Adrenal gland (tissue), 12 donors: ENCODE measurements around the gene GPS1. TPM values are rescaled to one million over a fixed set of nuclear protein-coding genes. Genes with fewer than 3 reads are reported as not detected.

Experiments used
- DNase-seq, 7 donors: peaks; one replicate each; pipeline ENCODE4 v3.0.0-alpha.2; 2019 to 2020
- H3K27ac ChIP-seq, 5 donors: fragments of 200-600 bp; sonication (generic) in 4 of 5; 1 replicate in 3 of 5; 2 replicates in 2 of 5; pipeline versions ENCODE4 v1.5.1 to v1.8.0; 2016 to 2020; ENCODE audit warnings: mild to moderate bottlenecking in 1 of 5
- H3K27me3 ChIP-seq: fragments of 200-600 bp; 2 replicates; pipeline ENCODE4 v1.8.0; 2021
- H3K36me3 ChIP-seq, 2 donors: fragments of 200-600 bp; replicated peaks in 1 of 2; 1 replicate in 1 of 2; 2 replicates in 1 of 2; pipeline versions ENCODE4 v1.5.1 to v1.8.0; 2018 to 2022
- H3K4me1 ChIP-seq, 2 donors: fragments of 200-600 bp; replicated peaks in 1 of 2; 1 replicate in 1 of 2; 2 replicates in 1 of 2; pipeline versions ENCODE4 v1.5.1 to v1.8.0; 2018 to 2021
- H3K4me3 ChIP-seq, 4 donors: fragments of 200-600 bp; sonication (generic) in 3 of 4; one replicate each; pipeline ENCODE4 v1.5.1; 2016 to 2018
- H3K9me3 ChIP-seq, 3 donors: fragments of 200-600 bp; sonication (generic) in 1 of 3; replicated peaks in 1 of 3; 1 replicate in 2 of 3; 2 replicates in 1 of 3; pipeline versions ENCODE4 v1.5.1 to v1.8.0; 2016 to 2021
- POLR2A ChIP-seq, 2 donors: fragments of 450-650 bp; IDR thresholded peaks; one replicate each; pipeline ENCODE4 v1.6.1; 2017; ENCODE audit warnings: antibody characterized with exemption in 2 of 2, mild to moderate bottlenecking in 2 of 2, moderate library complexity in 1 of 2
- WGBS, 4 donors: extraction: QIAGEN DNeasy Blood & Tissue Kit in 2 of 4; methylation state at CpG; one replicate each; pipeline versions ENCODE4 v1.1.5 to v1.1.7; 2013 to 2017; 5-methylcytosine and 5-hydroxymethylcytosine counted together
- intact Hi-C, 2 donors: fragments of 100-400 bp; cut with DNase I; formaldehyde crosslinking; loops; one replicate each; pipeline versions ENCODE4 v1.14.1 to v1.15.0; 2022 to 2023
- polyA plus RNA-seq, 3 donors: library from polyadenylated mRNA; stranded (reverse); fragments of 200-250 nt in 2 of 3; fragments of 350-450 nt in 1 of 3; fragmentation: Illumina TruSeq in 1 of 3; extraction: RNeasy Lipid Tissue Mini Kit (QIAGEN cat#74804) in 1 of 3; gene quantifications; one replicate each; pipeline ENCODE4 v1.2.3, GENCODE V29; 2013 to 2014
- total RNA-seq, 9 donors: library from RNA; depleted of rRNA in 4 of 9; stranded (reverse); fragments of >200 nt in 4 of 9; fragments of 120-200 nt in 1 of 9; fragmentation: NEBNext Ultra II Directional in 1 of 9; extraction: Animal tissue kit (Norgen Biotek cat#: 25700) in 1 of 9; gene quantifications; one replicate each; pipeline versions ENCODE4 v1.1.0 to v1.2.4, GENCODE V29; 2013 to 2023
- TF ChIP-seq, protein P1 (sequence below), 6 experiments: fragments of 450-650 bp in 4 of 6; fragments of 200-600 bp in 2 of 6; sonication (generic) in 1 of 6; IDR thresholded peaks; 1 replicate in 5 of 6; 2 replicates in 1 of 6; pipeline versions ENCODE4 v1.5.1 to v1.8.0; 2016 to 2021; ENCODE audit warnings: antibody characterized with exemption in 6 of 6, mild to moderate bottlenecking in 2 of 6, moderate library complexity in 1 of 6
- donor health status: healthy with polysubstance abuse.
- donor health status: Bipolar disorder and iron deficiency.
- donor health status: DM: yes; HTN: yes; CAD: no.
- donor health status: DM: no; HTN: no; CAD: no.
- donor health status: DM: no; HTN: no; CAD: no.
- donor health status: DM: yes; HTN: yes; CAD: no.

GPS1 gene
- total and polyA plus RNA-seq, 12 donors = 37.4 to 305 (median 113) TPM

DNA sequence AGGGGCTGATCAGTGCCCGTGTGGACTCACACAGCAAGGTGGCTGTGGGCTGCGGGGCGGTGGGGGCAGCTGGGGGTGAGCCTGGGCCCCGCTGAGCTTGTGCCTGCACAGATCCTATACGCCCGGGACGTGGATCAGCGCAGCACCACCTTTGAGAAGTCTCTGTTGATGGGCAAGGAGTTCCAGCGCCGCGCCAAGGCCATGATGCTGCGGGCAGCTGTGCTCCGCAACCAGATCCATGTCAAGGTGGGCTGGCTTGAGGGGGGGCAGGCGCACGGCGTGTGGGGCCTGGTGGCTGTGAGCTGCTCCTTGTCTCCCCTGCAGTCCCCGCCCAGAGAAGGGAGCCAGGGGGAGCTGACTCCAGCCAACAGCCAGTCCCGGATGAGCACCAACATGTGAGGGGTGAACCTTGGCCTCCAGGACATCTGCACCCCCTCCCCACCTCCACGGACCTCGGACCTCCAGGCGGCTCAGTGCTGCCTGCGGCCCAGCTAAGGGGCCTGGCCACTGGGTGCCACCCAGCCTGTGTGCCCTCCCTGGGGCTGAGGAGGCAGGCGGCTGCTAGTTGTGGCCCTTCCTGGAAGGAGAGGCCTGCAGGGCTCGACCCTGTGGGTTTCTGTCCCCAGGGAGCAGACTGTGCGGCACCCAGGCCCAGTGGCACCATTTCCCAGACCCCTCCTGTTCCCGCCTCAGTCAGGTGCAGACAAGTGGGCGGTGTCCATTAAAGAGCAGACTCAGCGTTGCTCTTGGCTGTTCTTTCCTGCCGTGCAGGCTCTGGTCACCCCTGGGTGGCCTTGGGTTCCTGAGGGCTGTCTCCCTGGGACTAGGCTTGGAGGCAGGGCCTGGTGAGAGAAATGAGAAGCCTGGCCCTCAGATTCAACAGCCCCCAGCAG is 5.3 kb downstream of the GPS1 start:
- intact Hi-C loops = no loop called here
- Histone ChIP-seq H3K27me3 (no peaks in the 10 kb centered on the region), H3K36me3 (peaks cover 0 to 85% of the 10 kb centered on the region in 2 donors), H3K9me3 (no peaks in the 10 kb centered on the region), H3K4me3 (no peak overlapping the region), H3K27ac (peak overlapping the region in 4 of 5 donors; percentile 20 to 64 (median 42)), H3K4me1 (peaks cover 20 to 28% of the 10 kb centered on the region in 2 donors)
- WGBS, 4 donors = 72 to 83% (median 75%) methylated on average over 10 to 29 of the region's 29 CpGs
- DNase-seq = peak; percentile 17 to 83 (median 72)
- no peak for TF ChIP-seq POLR2A (IDR thresholded peaks at IDR 0.05)
- TF ChIP-seq, protein P1, sequence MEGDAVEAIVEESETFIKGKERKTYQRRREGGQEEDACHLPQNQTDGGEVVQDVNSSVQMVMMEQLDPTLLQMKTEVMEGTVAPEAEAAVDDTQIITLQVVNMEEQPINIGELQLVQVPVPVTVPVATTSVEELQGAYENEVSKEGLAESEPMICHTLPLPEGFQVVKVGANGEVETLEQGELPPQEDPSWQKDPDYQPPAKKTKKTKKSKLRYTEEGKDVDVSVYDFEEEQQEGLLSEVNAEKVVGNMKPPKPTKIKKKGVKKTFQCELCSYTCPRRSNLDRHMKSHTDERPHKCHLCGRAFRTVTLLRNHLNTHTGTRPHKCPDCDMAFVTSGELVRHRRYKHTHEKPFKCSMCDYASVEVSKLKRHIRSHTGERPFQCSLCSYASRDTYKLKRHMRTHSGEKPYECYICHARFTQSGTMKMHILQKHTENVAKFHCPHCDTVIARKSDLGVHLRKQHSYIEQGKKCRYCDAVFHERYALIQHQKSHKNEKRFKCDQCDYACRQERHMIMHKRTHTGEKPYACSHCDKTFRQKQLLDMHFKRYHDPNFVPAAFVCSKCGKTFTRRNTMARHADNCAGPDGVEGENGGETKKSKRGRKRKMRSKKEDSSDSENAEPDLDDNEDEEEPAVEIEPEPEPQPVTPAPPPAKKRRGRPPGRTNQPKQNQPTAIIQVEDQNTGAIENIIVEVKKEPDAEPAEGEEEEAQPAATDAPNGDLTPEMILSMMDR (IDR thresholded peaks at IDR 0.05) = no peak

DNA sequence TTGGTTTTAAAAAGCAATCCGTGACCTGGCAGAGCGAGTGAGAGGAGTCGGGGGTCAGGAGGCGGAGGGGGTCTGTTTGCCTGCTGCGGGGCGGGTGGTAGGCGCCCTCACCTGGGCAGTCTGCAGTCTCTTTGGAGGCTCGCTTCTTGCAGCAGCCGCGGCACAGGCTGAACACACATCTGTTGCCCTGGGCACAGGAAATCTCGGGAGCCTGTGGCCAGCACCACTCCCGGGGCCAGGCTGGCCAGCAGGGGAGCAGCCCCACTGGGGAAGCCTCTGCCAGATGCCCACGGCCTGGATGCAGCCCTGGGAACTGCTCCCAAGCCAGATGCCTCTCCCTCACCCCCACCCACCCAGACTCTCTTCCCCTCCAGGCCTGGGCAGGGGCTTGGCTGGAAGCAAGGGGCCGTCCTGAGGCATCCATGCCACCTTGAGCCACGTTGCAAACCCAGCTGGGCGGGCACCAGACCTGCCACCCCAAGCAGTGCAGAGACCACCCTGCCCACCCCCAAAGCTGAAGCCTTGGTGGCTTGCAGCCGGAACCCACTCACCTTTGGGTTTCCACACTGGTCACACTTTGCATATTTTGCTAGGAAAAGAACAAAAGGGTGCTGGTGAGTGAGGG is 6.6 kb downstream of the GPS1 start:
- H3K27me3 ChIP-seq = no peaks in the 10 kb centered on the region
- no peak for TF ChIP-seq POLR2A (IDR thresholded peaks at IDR 0.05)
- TF ChIP-seq, protein P1 (IDR thresholded peaks at IDR 0.05) = no peak
- H3K4me1 ChIP-seq = peaks cover 10 to 17% of the 10 kb centered on the region in 2 donors
- H3K27ac ChIP-seq = no peak overlapping the region
- no peak overlapping the region for H3K4me3 ChIP-seq
- peak in 1 of 7 donors; percentile 7 for DNase-seq
- intact Hi-C loops = no loop called here
- no peaks in the 10 kb centered on the region for H3K9me3 ChIP-seq
- WGBS, 4 donors = 81 to 91% (median 87%) methylated on average over 12 to 17 of the region's 17 CpGs
- H3K36me3 ChIP-seq = peaks cover 0 to 91% of the 10 kb centered on the region in 2 donors

DNA sequence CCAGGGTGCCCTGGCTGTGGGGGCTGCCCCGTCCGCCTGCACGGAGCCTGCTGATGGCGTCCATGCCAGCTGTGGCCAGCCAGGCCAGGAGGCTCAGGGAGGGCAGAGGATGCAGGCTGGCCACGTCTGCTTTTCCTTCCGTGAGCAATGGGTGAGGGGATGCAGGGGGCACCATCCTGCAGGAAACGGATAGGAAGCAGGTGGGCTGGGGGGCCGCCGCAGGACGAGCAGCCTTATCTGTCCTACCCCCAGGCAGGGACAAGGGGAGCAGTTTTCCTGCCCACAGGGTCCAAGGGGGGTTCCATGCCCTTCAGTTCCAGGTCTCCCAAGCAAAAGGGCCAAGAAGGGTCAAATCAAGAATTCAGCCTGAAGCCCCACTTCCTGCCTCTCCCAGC is 7.2 kb downstream of the GPS1 start:
- Histone ChIP-seq H3K4me1 (peaks cover 10 to 14% of the 10 kb centered on the region in 2 donors), H3K27me3 (no peaks in the 10 kb centered on the region), H3K4me3 (no peak overlapping the region), H3K27ac (no peak overlapping the region), H3K9me3 (no peaks in the 10 kb centered on the region), H3K36me3 (peaks cover 0 to 86% of the 10 kb centered on the region in 2 donors)
- TF ChIP-seq, protein P1 (IDR thresholded peaks at IDR 0.05) = no peak
- TF ChIP-seq POLR2A (IDR thresholded peaks at IDR 0.05) = no peak
- intact Hi-C loops = no loop called here
- DNase-seq = peak in 1 of 7 donors; percentile 4
- WGBS, 4 donors = 80 to 85% (median 82%) methylated on average over 7 to 10 of the region's 10 CpGs

DNA sequence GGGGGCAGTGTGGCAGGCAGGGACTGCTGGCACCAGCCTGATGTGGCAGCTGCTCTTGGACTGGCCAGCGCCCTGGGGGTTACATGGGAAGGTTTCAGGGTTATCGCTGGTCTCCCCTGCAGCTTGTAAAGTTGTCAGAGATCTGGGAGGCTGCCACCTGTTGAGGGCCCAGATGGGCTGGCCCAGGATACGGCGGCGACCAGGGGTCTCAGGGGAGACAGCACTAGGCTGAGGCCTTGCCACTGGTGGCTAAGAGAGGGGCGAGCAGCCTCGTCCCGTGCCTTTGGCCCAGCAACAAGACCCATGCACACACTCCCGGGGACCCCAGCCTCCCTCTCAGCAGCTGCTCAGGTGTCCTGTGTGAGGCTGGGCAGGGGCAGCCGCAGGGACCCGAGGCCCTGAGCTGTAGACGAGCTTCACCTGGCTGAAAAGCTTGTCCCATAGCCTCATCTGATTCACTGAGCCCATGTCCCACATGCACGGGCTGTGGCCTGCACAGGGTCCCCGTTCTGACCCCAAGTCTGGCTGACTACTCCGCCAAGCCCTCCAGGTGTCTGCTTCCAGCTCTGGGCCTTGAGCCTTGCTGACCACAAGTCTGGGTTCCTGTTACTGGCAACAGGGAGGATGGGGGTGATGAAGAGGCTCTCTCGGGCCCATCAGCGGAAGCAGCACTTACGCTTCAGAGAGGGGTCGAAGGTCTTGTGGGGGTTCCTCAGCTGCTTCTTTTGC is 7.7 kb downstream of the GPS1 start:
- H3K27ac ChIP-seq = no peak overlapping the region
- intact Hi-C loops = no loop called here
- H3K4me1 ChIP-seq = peaks cover 12 to 17% of the 10 kb centered on the region in 2 donors
- DNase-seq = peak in 1 of 7 donors; percentile 6
- TF ChIP-seq, protein P1 (IDR thresholded peaks at IDR 0.05) = no peak
- TF ChIP-seq POLR2A (IDR thresholded peaks at IDR 0.05) = no peak
- H3K27me3 ChIP-seq = no peaks in the 10 kb centered on the region
- no peak overlapping the region for H3K4me3 ChIP-seq
- WGBS, 4 donors = 78 to 95% (median 89%) methylated on average over 4 to 19 of the region's 19 CpGs
- no peaks in the 10 kb centered on the region for H3K9me3 ChIP-seq
- H3K36me3 ChIP-seq = peaks cover 0 to 80% of the 10 kb centered on the region in 2 donors
